H1 (cell line): ENCODE data around the gene UQCR10.

Experiments
- CHD1 ChIP-seq: IDR thresholded peaks from 2 replicates; pipeline ENCODE4 v1.6.1; 2012; ENCODE audit warnings: low read depth, low read length, improper control_type of control experiment
- CHD2 ChIP-seq: IDR thresholded peaks from 2 replicates; pipeline ENCODE4 v1.6.1; 2012; ENCODE audit warnings: low read length, improper control_type of control experiment
- USF2 ChIP-seq: IDR thresholded peaks from 2 replicates; pipeline ENCODE4 v1.6.1; 2011; ENCODE audit warnings: low read length, improper control_type of control experiment
- TF ChIP-seq, protein P1 (sequence below), 3 experiments: IDR thresholded peaks; 1 replicate in 2 of 3; 2 replicates in 1 of 3; pipeline versions ENCODE4 v1.5.1 to v1.6.1; 2011; ENCODE audit warnings: low read length in 3 of 3, mild to moderate bottlenecking in 3 of 3, inconsistent platforms in 2 of 3, low read depth in 1 of 3, moderate library complexity in 1 of 3; ENCODE audit not compliant: insufficient read depth in 1 of 3; ENCODE audit errors: control extremely low read depth in 1 of 3

GRCh38 chr22:29742326-29742725 lies 24.8 kb upstream of the UQCR10 start:
- TF ChIP-seq USF2: no peak
- TF ChIP-seq CHD1: no peak
- TF ChIP-seq, protein P1, sequence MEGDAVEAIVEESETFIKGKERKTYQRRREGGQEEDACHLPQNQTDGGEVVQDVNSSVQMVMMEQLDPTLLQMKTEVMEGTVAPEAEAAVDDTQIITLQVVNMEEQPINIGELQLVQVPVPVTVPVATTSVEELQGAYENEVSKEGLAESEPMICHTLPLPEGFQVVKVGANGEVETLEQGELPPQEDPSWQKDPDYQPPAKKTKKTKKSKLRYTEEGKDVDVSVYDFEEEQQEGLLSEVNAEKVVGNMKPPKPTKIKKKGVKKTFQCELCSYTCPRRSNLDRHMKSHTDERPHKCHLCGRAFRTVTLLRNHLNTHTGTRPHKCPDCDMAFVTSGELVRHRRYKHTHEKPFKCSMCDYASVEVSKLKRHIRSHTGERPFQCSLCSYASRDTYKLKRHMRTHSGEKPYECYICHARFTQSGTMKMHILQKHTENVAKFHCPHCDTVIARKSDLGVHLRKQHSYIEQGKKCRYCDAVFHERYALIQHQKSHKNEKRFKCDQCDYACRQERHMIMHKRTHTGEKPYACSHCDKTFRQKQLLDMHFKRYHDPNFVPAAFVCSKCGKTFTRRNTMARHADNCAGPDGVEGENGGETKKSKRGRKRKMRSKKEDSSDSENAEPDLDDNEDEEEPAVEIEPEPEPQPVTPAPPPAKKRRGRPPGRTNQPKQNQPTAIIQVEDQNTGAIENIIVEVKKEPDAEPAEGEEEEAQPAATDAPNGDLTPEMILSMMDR (IDR thresholded peaks at IDR 0.05; ENCODE audit: control extremely low read depth in 1 of 3, insufficient read depth in 1 of 3, low read depth in 1 of 3, low read length in 3 of 3): no peak
- no peak for TF ChIP-seq CHD2
